GM20000 (cell line): ENCODE measurements around the gene SYNDIG1.
"Not testable (repeated sequence)": the region's sequence is repeated elsewhere in the genome, so short reads cannot be mapped to it uniquely, and the experiment has no call there.

Experiments
- DNase-seq: peaks from one replicate; pipeline ENCODE4 v3.0.0; 2012; ENCODE audit warnings: low spot score
- CTCF ChIP-seq: IDR thresholded peaks from 2 replicates; pipeline ENCODE4 v1.5.1; 2012; ENCODE audit warnings: mild to moderate bottlenecking, control low read depth; ENCODE audit errors: extremely low read depth, missing control alignments

The SYNDIG1 gene

DNA sequence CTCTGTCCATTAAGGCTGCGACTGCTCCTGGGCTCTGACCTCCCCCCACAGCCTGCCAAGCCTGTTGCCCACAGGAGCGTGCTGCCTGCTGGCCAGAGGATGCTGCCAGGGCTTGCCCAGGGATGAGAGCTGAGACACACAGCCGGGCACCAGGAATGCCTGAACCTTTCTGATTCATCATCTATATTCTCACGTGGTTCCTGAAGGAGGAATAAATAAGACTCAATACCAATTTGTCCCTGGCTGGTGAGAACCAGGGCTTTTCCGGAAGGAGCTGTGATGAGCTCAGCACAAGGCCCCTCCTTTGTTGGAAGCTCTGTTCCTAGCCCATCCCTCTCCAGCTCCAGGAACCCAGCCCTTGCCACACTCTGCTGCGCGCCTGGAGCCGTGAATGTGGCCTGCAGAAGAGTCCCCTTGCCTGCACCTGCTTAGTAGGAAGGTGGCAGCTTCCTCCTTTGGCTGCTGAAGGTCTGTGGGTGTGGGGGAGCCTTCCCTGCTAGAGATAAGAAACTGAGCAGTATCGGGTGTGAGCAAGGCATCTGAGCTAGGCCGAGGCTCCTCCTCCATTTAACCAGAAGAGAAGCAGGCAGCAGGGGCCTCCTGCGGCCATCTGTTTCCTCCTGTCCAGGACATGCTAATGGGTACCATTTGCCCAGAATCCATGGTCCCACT lies 37.9 kb downstream of the SYNDIG1 start:
- DNase-seq = no peak
- TF ChIP-seq CTCF = no peak

DNA sequence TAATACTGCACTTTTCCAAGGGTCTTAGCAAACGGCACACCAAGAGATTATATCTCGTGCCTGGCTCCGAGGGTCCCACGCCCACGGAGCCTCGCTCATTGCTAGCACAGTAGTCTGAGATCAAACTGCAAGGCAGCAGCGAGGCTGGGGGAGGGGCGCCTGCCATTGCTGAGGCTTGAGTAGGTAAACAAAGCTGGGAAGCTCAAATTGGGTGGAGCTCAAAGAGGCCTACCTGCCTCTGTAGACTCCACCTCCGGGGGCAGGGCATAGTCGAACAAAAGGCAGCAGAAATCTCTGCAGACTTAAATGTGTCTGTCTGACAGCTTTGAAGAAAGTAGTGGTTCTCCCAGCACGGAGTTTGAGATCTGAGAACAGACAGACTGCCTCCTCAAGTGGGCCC lies 43.0 kb downstream of the SYNDIG1 start:
- DNase-seq = not testable (repeated sequence)

DNA sequence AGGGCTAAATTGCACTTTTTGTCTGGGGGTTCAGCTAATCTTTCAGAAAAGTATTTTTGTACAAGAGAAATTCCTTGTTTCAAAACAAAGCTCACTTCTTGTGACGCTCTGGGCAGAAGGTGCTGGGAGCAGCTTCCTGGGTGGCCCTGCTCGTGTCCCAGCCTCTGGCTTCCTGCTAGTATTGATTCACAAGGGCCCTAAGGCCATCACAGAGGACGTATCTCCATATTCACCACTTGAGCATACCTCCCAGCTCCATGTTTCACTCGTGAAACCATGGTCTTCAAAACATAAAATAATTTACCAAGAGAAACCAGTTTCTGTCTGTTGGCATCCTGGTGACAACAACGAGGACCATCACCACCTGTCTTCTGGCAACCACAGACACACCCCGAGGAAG lies 49.1 kb downstream of the SYNDIG1 start:
- no peak for DNase-seq
- TF ChIP-seq CTCF = no peak

GRCh38 chr20:24519476-24519875 lies 50.0 kb downstream of the SYNDIG1 start:
- no peak for TF ChIP-seq CTCF
- no peak for DNase-seq

- DNase-seq = no peak
- TF ChIP-seq CTCF = no peak
Observed at GRCh38 chr20:24521032-24521431, 51.6 kb downstream of the SYNDIG1 start.

GRCh38 chr20:24522452-24523330 lies 53.3 kb downstream of the SYNDIG1 start:
- TF ChIP-seq CTCF = no peak
- DNase-seq = no peak

GRCh38 chr20:24523661-24524060 lies 54.2 kb downstream of the SYNDIG1 start:
- TF ChIP-seq CTCF = no peak
- DNase-seq = no peak
